CD4-positive, alpha-beta memory T cell (primary cell): ENCODE measurements around the gene SQSTM1. TPM values are rescaled to one million over a fixed set of nuclear protein-coding genes. Genes with fewer than 3 reads are reported as not detected.
"Not testable (repeated sequence)": the region's sequence is repeated elsewhere in the genome, so short reads cannot be mapped to it uniquely, and the experiment has no call there.

Source experiments
- CTCF ChIA-PET: fragments of 350-600 bp; sonication (Branson Sonifier 250); formaldehyde crosslinking; loops from one replicate; lab custom pipeline; 2021; ENCODE audit warnings: inconsistent platforms; ENCODE audit not compliant: partially characterized antibody; lab: Charles Lee
- POLR2A ChIA-PET: fragments of 350-600 bp; sonication (Branson Sonifier 250); formaldehyde crosslinking; loops from one replicate; lab custom pipeline; 2021; ENCODE audit not compliant: partially characterized antibody; lab: Charles Lee
- DNase-seq, 5 donors: peaks; one replicate each; pipeline versions ENCODE4 v3.0.0 to v3.0.0-alpha.2; 2020 to 2022; ENCODE audit warnings: mixed read lengths in 1 of 5
- H3K27ac ChIP-seq: one replicate; pipeline ENCODE4 v1.7.0; 2013; ENCODE audit warnings: low read depth, low read length
- H3K27me3 ChIP-seq: 2 replicates; pipeline ENCODE4 v1.7.0; 2013; ENCODE audit warnings: mild to moderate bottlenecking, low read length, moderate library complexity; ENCODE audit not compliant: insufficient read depth
- H3K36me3 ChIP-seq: 2 replicates; pipeline ENCODE4 v1.7.0; 2013; ENCODE audit warnings: mild to moderate bottlenecking, low read length, moderate library complexity; ENCODE audit not compliant: insufficient read depth
- H3K4me1 ChIP-seq: 2 replicates; pipeline ENCODE4 v1.7.0; 2013; ENCODE audit warnings: mild to moderate bottlenecking, low read length, moderate library complexity; ENCODE audit not compliant: insufficient read depth
- H3K4me3 ChIP-seq, 2 donors: one replicate each; pipeline ENCODE4 v1.7.0; 2013; ENCODE audit warnings: low read length in 2 of 2, mild to moderate bottlenecking in 1 of 2
- H3K9me3 ChIP-seq, 2 donors: one replicate each; pipeline ENCODE4 v1.7.0; 2013; ENCODE audit warnings: low read length in 2 of 2, control low read depth in 1 of 2; ENCODE audit not compliant: control insufficient read depth in 1 of 2
- H3K27ac Mint-ChIP-seq, 7 donors: one replicate each; pipeline ENCODE4 v1.8.0; 2020 to 2021; ENCODE audit warnings: mixed read lengths in 7 of 7, mild to moderate bottlenecking in 6 of 7, inconsistent platforms in 3 of 7, moderate library complexity in 3 of 7
- H3K27me3 Mint-ChIP-seq, 2 donors: one replicate each; pipeline ENCODE4 v1.8.0; 2020 to 2021; ENCODE audit warnings: mixed read lengths in 2 of 2
- H3K36me3 Mint-ChIP-seq, 2 donors: one replicate each; pipeline ENCODE4 v1.8.0; 2020 to 2021; ENCODE audit warnings: mixed read lengths in 2 of 2, inconsistent platforms in 1 of 2, mild to moderate bottlenecking in 1 of 2
- H3K4me1 Mint-ChIP-seq, 4 donors: one replicate each; pipeline ENCODE4 v1.8.0; 2020 to 2021; ENCODE audit warnings: mixed read lengths in 4 of 4, mild to moderate bottlenecking in 1 of 4
- H3K4me3 Mint-ChIP-seq, 8 donors: one replicate each; pipeline ENCODE4 v1.8.0; 2020 to 2021; ENCODE audit warnings: mixed read lengths in 8 of 8, mild to moderate bottlenecking in 7 of 8, moderate library complexity in 6 of 8, inconsistent platforms in 3 of 8
- H3K9me3 Mint-ChIP-seq, 8 donors: one replicate each; pipeline ENCODE4 v1.8.0; 2020 to 2021; ENCODE audit warnings: mixed read lengths in 8 of 8, mild to moderate bottlenecking in 5 of 8, inconsistent platforms in 3 of 8, moderate library complexity in 1 of 8
- intact Hi-C: fragments of 100-400 bp; cut with micrococcal nuclease; formaldehyde crosslinking; loops from one replicate; pipeline ENCODE4 v1.15.1; 2023
- polyA plus RNA-seq, 2 donors: library from polyadenylated mRNA; unstranded; fragments of 300-500 nt; fragmentation: Illumina TruSeq; gene quantifications; one replicate each; pipeline ENCODE4 v1.2.3, GENCODE V29; 2021
- total RNA-seq, 2 experiments: library from RNA; stranded (reverse); gene quantifications; one replicate each; pipeline ENCODE4 v1.2.3, GENCODE V29; 2021

SQSTM1 gene
- total and polyA plus RNA-seq, 4 experiments from 2014 or later: 188 to 303 (median 256) TPM

- H3K27me3 ChIP-seq, H3K9me3 Mint-ChIP-seq, H3K4me3 ChIP-seq, POLR2A ChIA-PET, H3K4me3 Mint-ChIP-seq, H3K27ac Mint-ChIP-seq, H3K27me3 Mint-ChIP-seq, H3K27ac ChIP-seq, DNase-seq, H3K9me3 ChIP-seq: not testable (repeated sequence)
- H3K36me3 Mint-ChIP-seq: peaks cover 51 to 74% of the 10 kb centered on the region in 2 donors
- intact Hi-C loops: loop anchor here (5.0 kb wide), 1 partner anchor 33 kb away; no protein-coding TSS in a partner anchor
- H3K4me1 Mint-ChIP-seq: peaks cover 14 to 30% (median 17%) of the 10 kb centered on the region in 4 donors
- H3K36me3 ChIP-seq: peaks cover 57% of the 10 kb centered on the region
- peaks cover 21% of the 10 kb centered on the region for H3K4me1 ChIP-seq
- CTCF ChIA-PET: interaction anchor here (0.6 kb wide), 1 partner anchor 14 kb away, joined by 3 read pairs; the partner anchor contains the start of gene SQSTM1
These were observed 14.2 kb downstream of the SQSTM1 start for GRCh38 chr5:179834871-179835270.

- ChIA-PET CTCF (interaction anchor here (1.2 to 1.7 kb wide), 4 partner anchors 11 to 74 kb away, joined by 3 to 4 read pairs (median 3); no protein-coding TSS in a partner anchor), POLR2A (interaction anchor here (1.1 to 2.8 kb wide), 8 partner anchors 9 to 212 kb away, joined by 3 to 20 read pairs (median 6); partner anchors contain the start of genes MAML1, MRNIP and SQSTM1)
- Histone ChIP-seq H3K36me3 (peaks cover 57% of the 10 kb centered on the region), H3K27ac (peak overlapping the region; percentile 57), H3K27me3 (no peaks in the 10 kb centered on the region), H3K9me3 (no peaks in the 10 kb centered on the region), H3K4me3 (peak overlapping the region in 1 of 2 donors; percentile 30), H3K4me1 (peaks cover 21% of the 10 kb centered on the region)
- peaks cover 14 to 26% (median 17%) of the 10 kb centered on the region in 4 donors for H3K4me1 Mint-ChIP-seq
- no peaks in the 10 kb centered on the region for H3K27me3 Mint-ChIP-seq
- H3K27ac Mint-ChIP-seq: peak overlapping the region; percentile 82 to 96 (median 93)
- peak; percentile 48 to 84 (median 64) for DNase-seq
- H3K9me3 Mint-ChIP-seq: no peaks in the 10 kb centered on the region
- peaks cover 52 to 74% of the 10 kb centered on the region in 2 donors for H3K36me3 Mint-ChIP-seq
- peak overlapping the region in 7 of 8 donors; percentile 37 to 74 (median 65) for H3K4me3 Mint-ChIP-seq
- intact Hi-C loops: loop anchor here (1.0 to 5.0 kb wide), 2 partner anchors 22 to 34 kb away; partner anchors contain the start of gene MRNIP
These were observed 15.7 kb downstream of the SQSTM1 start for GRCh38 chr5:179836225-179837019.

GRCh38 chr5:179837076-179838011 lies 16.6 kb downstream of the SQSTM1 start:
- POLR2A ChIA-PET: interaction anchor here (1.1 to 2.8 kb wide), 8 partner anchors 10 to 213 kb away, joined by 3 to 20 read pairs (median 6); partner anchors contain the start of genes MAML1, MRNIP and SQSTM1
- H3K27ac ChIP-seq: peak overlapping the region; percentile 57

GRCh38 chr5:179839328-179840256 lies 18.9 kb downstream of the SQSTM1 start:
- DNase-seq: no peak
- Mint-ChIP-seq H3K36me3 (peaks cover 41 to 66% of the 10 kb centered on the region in 2 donors), H3K9me3 (no peaks in the 10 kb centered on the region), H3K4me1 (peaks cover 12 to 26% (median 17%) of the 10 kb centered on the region in 4 donors), H3K27ac (peak overlapping the region in 5 of 7 donors; percentile 8 to 82 (median 29)), H3K4me3 (no peak overlapping the region), H3K27me3 (no peaks in the 10 kb centered on the region)
- intact Hi-C loops: loop anchor here (5.0 kb wide), 1 partner anchor 37 kb away; no protein-coding TSS in a partner anchor
- Histone ChIP-seq H3K27ac (no peak overlapping the region), H3K27me3 (no peaks in the 10 kb centered on the region), H3K4me1 (peaks cover 21% of the 10 kb centered on the region), H3K36me3 (peaks cover 39% of the 10 kb centered on the region), H3K4me3 (no peak overlapping the region), H3K9me3 (no peaks in the 10 kb centered on the region)
- CTCF ChIA-PET: interaction anchor here (0.7 kb wide), 1 partner anchor 133 kb away, joined by 4 read pairs; no protein-coding TSS in a partner anchor
- POLR2A ChIA-PET: interaction anchor here (1.1 kb wide), 1 partner anchor 18 kb away, joined by 3 read pairs; no protein-coding TSS in a partner anchor

More at GRCh38 chr5:179837076-179838011, 16.6 kb downstream of the SQSTM1 start:
- H3K27ac Mint-ChIP-seq: peak overlapping the region; percentile 82 to 96 (median 93)
- H3K9me3 Mint-ChIP-seq: no peaks in the 10 kb centered on the region
- Histone ChIP-seq H3K36me3 (peaks cover 56% of the 10 kb centered on the region), H3K27me3 (no peaks in the 10 kb centered on the region), H3K4me3 (peak overlapping the region in 1 of 2 donors; percentile 30), H3K9me3 (no peaks in the 10 kb centered on the region), H3K4me1 (peaks cover 21% of the 10 kb centered on the region)
- H3K36me3 Mint-ChIP-seq: peaks cover 50 to 72% of the 10 kb centered on the region in 2 donors
- DNase-seq: no peak
- CTCF ChIA-PET: interaction anchor here (0.5 to 1.7 kb wide), 6 partner anchors 10 to 75 kb away, joined by 3 to 4 read pairs (median 3); no protein-coding TSS in a partner anchor
- peaks cover 12 to 26% (median 17%) of the 10 kb centered on the region in 4 donors for H3K4me1 Mint-ChIP-seq
- H3K4me3 Mint-ChIP-seq: peak overlapping the region in 5 of 8 donors; percentile 57 to 74 (median 71)
- intact Hi-C loops: loop anchor here (5.0 kb wide), 1 partner anchor 35 kb away; no protein-coding TSS in a partner anchor
- no peaks in the 10 kb centered on the region for H3K27me3 Mint-ChIP-seq

- Mint-ChIP-seq H3K27me3 (no peaks in the 10 kb centered on the region), H3K27ac (peak overlapping the region in 5 of 7 donors; percentile 52 to 81 (median 77)), H3K4me3 (no peak overlapping the region), H3K9me3 (peaks cover 0 to 5% (median 2%) of the 10 kb centered on the region in 8 donors), H3K4me1 (peaks cover 12 to 25% (median 17%) of the 10 kb centered on the region in 4 donors), H3K36me3 (peaks cover 46 to 69% of the 10 kb centered on the region in 2 donors)
- peaks cover 21% of the 10 kb centered on the region for H3K4me1 ChIP-seq
- H3K27ac ChIP-seq: no peak overlapping the region
- H3K4me3 ChIP-seq: no peak overlapping the region
- ChIA-PET CTCF (no interaction called here), POLR2A (interaction anchor here (1.1 kb wide), 1 partner anchor 17 kb away, joined by 3 read pairs; no protein-coding TSS in a partner anchor)
- peaks cover 39% of the 10 kb centered on the region for H3K36me3 ChIP-seq
- H3K9me3 ChIP-seq: no peaks in the 10 kb centered on the region
- DNase-seq: no peak
- intact Hi-C loops: no loop called here
- no peaks in the 10 kb centered on the region for H3K27me3 ChIP-seq
These were observed 19.6 kb downstream of the SQSTM1 start for GRCh38 chr5:179840321-179840720.

GRCh38 chr5:179840766-179841165 lies 20.1 kb downstream of the SQSTM1 start:
- CTCF ChIA-PET: no interaction called here

More at GRCh38 chr5:179840766-179841165, 20.1 kb downstream of the SQSTM1 start:
- peaks cover 21% of the 10 kb centered on the region for H3K4me1 ChIP-seq
- H3K27me3 Mint-ChIP-seq: no peaks in the 10 kb centered on the region
- peaks cover 45 to 66% of the 10 kb centered on the region in 2 donors for H3K36me3 Mint-ChIP-seq
- peaks cover 11 to 21% (median 16%) of the 10 kb centered on the region in 4 donors for H3K4me1 Mint-ChIP-seq
- DNase-seq: no peak
- H3K27me3 ChIP-seq: no peaks in the 10 kb centered on the region
- peaks cover 0 to 5% (median 2%) of the 10 kb centered on the region in 8 donors for H3K9me3 Mint-ChIP-seq
- intact Hi-C loops: no loop called here
- H3K4me3 ChIP-seq: no peak overlapping the region
- H3K4me3 Mint-ChIP-seq: no peak overlapping the region
- POLR2A ChIA-PET: no interaction called here
- H3K27ac ChIP-seq: no peak overlapping the region
- peak overlapping the region in 5 of 7 donors; percentile 36 to 77 (median 72) for H3K27ac Mint-ChIP-seq
- peaks cover 39% of the 10 kb centered on the region for H3K36me3 ChIP-seq
- H3K9me3 ChIP-seq: no peaks in the 10 kb centered on the region
